ENCODE results near the gene PSMB9.

The PSMB9 gene

GRCh38 chr6:32858194-32858593 lies 4.2 kb downstream of the PSMB9 start:
- DNase-seq (ENCODE audit: low read depth) = no peak
- no peak overlapping the region for H3K4me3 ChIP-seq (ENCODE audit: low read length)
- TF ChIP-seq CTCF (conservative IDR thresholded peaks at IDR 0.05; ENCODE audit: low read depth, low read length) = no peak

GRCh38 chr6:32860674-32861073 lies 6.7 kb downstream of the PSMB9 start:
- DNase-seq (ENCODE audit: low read depth) = no peak
- TF ChIP-seq CTCF (conservative IDR thresholded peaks at IDR 0.05; ENCODE audit: low read depth, low read length) = no peak
- no peak overlapping the region for H3K4me3 ChIP-seq (ENCODE audit: low read length)

- H3K4me3 ChIP-seq (ENCODE audit: low read length) = no peak overlapping the region
- no peak for TF ChIP-seq CTCF (conservative IDR thresholded peaks at IDR 0.05; ENCODE audit: low read depth, low read length)
- no peak for DNase-seq (ENCODE audit: low read depth)
These were observed 8.7 kb downstream of the PSMB9 start for GRCh38 chr6:32862725-32863124.

GRCh38 chr6:32865724-32866443 lies 11.9 kb downstream of the PSMB9 start:
- no peak for DNase-seq (ENCODE audit: low read depth)
- H3K4me3 ChIP-seq (ENCODE audit: low read length) = no peak overlapping the region
- no peak for TF ChIP-seq CTCF (conservative IDR thresholded peaks at IDR 0.05; ENCODE audit: low read depth, low read length)

DNA sequence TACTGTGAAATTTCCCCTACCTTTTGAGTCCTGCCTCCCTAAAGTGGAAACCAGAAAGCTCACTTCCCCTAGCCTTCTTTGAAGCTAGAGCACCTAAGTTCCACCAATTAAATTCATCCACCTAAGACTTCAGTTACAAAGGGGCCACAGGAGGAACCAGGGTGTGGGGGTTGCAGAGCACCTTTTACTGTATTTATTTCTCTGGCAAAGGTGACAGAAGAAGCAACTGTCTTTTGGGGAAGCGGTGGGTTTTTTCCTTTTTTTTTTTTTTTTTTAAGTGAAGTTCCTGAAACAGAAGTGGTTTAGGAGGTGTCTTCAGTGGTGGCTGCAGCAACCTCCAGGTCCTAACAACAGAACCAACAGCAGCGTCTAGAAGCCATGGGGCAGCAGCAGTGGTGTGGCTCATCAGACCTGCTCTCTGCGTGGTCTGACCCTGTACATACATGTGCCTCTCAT lies 13.1 kb downstream of the PSMB9 start:
- no peak for DNase-seq (ENCODE audit: low read depth)
- no peak overlapping the region for H3K4me3 ChIP-seq (ENCODE audit: low read length)
- no peak for TF ChIP-seq CTCF (conservative IDR thresholded peaks at IDR 0.05; ENCODE audit: low read depth, low read length)

DNA sequence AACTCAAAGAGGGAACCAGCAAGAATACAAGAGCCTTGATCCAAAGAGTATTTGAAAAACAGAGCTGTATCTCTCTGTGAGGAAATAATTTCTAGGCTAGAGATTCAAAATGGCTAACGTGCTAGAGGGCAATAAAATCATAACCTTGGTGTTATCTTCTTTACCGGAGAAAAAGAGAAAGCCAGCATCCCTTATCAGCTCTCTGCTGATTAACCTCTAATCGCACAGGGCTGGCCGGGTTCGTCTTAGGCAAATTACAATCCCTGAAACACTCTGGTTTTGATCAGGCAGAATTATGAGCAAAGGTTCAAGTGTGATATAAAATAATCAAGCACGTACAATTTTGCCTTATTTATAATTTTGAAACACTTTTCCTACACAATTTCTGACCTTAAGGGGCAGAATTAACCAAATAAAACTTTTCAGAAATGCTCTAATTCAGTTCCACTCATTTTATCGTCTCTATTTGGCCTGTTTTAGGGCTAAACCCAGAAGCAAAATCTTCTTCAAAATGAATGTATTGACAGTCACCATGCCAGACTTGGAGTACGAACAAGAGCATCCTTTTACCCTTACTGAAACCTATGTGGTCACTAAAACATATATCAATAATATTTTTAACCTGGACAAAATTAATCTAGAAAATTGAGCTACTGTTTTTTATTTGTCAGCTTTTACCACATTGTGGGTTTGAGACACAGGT lies 13.7 kb downstream of the PSMB9 start:
- no peak for DNase-seq (ENCODE audit: low read depth)
- H3K4me3 ChIP-seq (ENCODE audit: low read length) = no peak overlapping the region
- no peak for TF ChIP-seq CTCF (conservative IDR thresholded peaks at IDR 0.05; ENCODE audit: low read depth, low read length)
